Epithelial cell of proximal tubule (primary cell): ENCODE data around the gene AMDHD2. TPM values are rescaled to one million over a fixed set of nuclear protein-coding genes. Genes with fewer than 3 reads are reported as not detected.

Source experiments
- DNase-seq: peaks from one replicate; pipeline ENCODE4 v3.0.0-alpha.2; 2011; ENCODE audit warnings: low read depth
- H3K4me3 ChIP-seq: 2 replicates; pipeline ENCODE4 v1.5.1; 2011; ENCODE audit warnings: low read depth, mild to moderate bottlenecking, low read length
- total RNA-seq: library from RNA; depleted of rRNA; stranded (reverse); fragments of >200 nt; gene quantifications from 2 replicates; pipeline ENCODE4 v1.2.3, GENCODE V29; 2015
- TF ChIP-seq, protein P1 (sequence below): conservative IDR thresholded peaks from 2 replicates; pipeline ENCODE4 v1.5.1; 2012; ENCODE audit warnings: low read depth, mild to moderate bottlenecking, low read length

The AMDHD2 gene
- total RNA-seq, 1 donor from 2014 or later: 32.7 TPM

DNA sequence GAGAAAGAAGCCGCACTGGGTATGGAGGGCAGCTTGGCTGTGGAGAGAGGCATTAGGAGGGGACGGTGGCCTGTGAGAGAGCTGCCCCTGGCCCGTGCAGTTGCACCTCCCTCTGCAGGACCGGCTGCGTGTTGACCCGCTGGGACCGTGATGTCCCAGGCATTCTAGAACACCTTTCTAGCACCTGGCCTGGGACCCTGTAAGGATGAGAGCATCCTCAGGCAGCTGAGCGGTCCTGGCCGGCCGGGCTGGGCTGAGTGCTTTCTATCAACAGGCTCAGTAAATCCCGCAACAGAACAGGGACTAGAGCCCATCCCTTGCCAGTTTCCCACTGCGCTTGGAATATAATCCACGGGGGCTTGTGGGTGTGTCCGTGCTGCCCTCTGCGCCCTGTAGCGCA, 30.6 kb upstream of the AMDHD2 start:
- DNase-seq: no peak
- no peak overlapping the region for H3K4me3 ChIP-seq
- TF ChIP-seq, protein P1, sequence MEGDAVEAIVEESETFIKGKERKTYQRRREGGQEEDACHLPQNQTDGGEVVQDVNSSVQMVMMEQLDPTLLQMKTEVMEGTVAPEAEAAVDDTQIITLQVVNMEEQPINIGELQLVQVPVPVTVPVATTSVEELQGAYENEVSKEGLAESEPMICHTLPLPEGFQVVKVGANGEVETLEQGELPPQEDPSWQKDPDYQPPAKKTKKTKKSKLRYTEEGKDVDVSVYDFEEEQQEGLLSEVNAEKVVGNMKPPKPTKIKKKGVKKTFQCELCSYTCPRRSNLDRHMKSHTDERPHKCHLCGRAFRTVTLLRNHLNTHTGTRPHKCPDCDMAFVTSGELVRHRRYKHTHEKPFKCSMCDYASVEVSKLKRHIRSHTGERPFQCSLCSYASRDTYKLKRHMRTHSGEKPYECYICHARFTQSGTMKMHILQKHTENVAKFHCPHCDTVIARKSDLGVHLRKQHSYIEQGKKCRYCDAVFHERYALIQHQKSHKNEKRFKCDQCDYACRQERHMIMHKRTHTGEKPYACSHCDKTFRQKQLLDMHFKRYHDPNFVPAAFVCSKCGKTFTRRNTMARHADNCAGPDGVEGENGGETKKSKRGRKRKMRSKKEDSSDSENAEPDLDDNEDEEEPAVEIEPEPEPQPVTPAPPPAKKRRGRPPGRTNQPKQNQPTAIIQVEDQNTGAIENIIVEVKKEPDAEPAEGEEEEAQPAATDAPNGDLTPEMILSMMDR: no peak

DNA sequence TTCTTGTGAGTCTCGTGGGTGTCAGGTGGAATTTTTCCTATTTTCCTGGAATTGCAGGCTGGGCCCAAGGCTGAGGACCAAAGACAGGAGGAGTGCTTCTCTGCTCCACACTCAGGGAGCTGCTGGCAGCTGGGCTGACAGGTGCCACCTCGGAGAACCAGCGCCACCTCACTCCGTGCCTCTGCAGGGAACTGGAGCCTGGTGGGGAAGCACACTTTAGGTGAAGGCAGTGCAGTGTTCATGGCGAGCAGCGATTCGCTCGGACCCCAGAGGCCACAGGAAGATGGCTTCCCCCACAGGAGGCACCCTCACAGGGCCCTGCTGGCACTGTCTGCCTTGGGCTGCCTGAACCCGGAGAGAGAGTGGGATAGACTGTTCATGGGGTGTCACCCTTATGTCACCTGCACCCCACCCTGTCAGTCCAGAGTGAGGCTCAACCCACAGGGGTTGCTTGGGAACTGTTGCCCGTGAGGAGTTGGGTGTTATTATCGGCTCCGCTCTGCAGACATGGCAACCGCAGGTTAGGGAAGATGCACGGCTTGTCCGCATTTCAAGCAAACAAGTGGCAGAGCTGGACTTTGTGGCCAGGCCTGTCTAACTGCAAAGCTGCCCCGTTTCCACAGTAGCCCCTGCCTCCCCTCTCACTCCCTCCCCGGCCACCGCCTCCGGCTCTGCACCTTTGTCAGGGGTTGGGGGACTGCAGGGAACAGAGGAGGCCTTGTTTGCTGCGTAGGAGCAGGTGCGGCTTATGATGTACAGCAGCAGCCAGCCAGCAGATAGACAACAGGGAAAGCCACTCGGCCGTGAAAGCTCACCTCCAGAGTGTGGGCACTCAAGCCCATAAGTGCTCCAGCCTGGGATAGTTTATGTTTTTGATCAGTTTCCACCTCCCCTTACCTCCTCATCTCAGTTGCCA, 29.7 kb upstream of the AMDHD2 start:
- TF ChIP-seq, protein P1: no peak

DNA sequence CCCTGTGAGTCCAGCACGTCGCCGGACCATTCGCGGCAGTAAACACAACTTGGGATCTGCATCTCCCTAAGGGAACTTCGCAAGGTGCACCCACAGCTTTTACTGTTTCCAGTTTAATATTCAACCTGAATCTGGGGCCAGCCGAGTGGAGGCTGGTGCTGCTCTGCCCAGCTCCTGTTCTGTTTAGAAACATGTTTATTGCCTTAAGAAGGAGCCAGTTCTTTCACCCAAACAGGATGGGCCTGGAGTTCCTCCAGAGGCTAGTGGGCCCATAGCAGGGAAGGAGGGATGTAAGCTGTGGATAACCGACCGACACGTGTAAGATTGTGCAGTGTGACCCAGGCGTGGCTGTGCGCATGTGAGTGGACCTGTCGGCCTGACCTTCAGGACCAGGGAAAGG, 27.9 kb upstream of the AMDHD2 start:
- TF ChIP-seq, protein P1: no peak
- H3K4me3 ChIP-seq: no peak overlapping the region
- DNase-seq: no peak

More for the DNA sequence above, 29.7 kb upstream of the AMDHD2 start:
- no peak overlapping the region for H3K4me3 ChIP-seq
- no peak for DNase-seq

DNA sequence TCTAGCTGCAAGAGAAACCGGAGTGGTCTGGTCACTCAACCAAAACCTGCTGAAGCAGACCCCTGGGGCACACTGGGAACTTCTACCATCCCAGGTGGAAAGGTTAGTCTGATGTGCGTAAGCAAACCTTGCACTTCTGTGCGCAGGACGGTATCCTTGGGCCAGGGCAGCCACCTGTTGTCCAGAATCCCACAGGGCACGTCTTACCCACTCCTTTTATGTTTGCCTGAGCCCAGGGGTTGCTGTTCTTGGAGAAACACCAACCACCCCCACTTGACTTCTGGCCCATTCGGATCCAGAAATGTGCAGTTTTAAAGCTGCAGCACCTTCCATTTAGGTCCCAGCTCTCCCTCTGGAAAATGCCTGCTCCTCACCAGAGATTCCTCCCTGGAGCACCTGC, 26.6 kb upstream of the AMDHD2 start:
- no peak overlapping the region for H3K4me3 ChIP-seq
- TF ChIP-seq, protein P1: no peak
- DNase-seq: no peak

DNA sequence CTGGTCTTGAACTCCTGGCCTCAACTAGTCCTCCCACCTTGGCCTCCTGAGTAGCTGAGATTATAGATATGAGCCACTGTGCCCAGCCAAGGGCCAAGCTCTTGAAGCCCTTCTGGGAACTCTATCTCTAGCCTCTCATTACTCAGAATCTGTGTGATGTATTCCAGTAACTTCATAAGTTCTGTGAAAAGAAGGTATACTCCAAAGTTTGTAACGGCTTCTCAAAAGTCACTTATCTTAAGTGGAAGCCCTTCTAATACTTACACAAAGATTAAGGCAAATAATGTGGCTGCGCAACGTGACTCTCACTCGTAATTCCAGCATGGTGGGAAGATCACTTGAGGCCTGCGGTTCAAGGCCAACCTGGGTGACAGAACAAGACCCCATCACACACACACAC, 25.6 kb upstream of the AMDHD2 start:
- DNase-seq: no peak
- no peak overlapping the region for H3K4me3 ChIP-seq
- TF ChIP-seq, protein P1: no peak

DNA sequence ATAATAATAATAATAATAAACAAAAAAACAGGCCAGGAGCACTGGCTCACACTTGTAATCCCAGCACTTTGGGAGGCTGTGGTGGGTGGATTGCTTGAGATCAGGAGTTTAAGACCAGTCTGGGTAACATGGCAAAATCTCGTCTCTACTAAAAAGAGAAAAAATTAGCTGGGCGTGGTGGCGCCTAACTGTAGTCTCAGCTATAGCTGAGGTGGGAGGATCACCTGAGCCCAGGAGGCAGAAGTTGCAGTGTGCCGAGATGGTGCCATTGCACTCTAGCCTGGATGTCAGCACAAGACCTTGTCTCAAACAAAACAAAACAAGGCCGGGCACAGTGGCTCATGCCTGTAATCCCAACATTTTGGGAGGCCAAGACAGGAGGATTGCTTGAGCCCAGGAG, 25.1 kb upstream of the AMDHD2 start:
- H3K4me3 ChIP-seq: no peak overlapping the region
- DNase-seq: no peak
- TF ChIP-seq, protein P1: no peak
